ENCODE data around the gene BACH1.

The BACH1 gene

DNA sequence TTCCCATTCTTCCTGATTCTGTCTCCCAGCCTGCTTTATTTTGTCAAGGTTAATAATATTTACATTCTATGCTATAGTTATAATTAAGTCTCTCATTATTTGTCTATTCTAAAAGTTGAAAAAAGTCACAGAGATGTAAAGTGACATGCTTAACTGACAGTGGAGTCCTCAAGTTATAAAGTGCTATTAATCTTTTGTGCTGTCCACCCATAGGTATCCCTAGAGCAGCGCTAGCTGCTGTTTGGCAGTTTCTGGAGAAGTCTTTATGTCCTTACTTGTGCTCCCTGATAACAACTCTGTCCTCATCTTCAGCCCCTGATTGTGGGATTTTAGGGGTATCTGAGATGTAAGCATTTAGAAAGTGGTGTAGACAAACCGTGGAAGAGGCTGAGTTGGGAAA lies 13.1 kb downstream of the BACH1 start:
- Histone ChIP-seq H3K36me3 (ENCODE audit: control insufficient read depth in 2 of 2, insufficient read depth in 2 of 2, low read length in 2 of 2) (no peaks in the 10 kb centered on the region), H3K9me3 (ENCODE audit: control insufficient read depth in 2 of 2, low read length in 2 of 2) (no peaks in the 10 kb centered on the region), H3K4me1 (ENCODE audit: control insufficient read depth in 2 of 2, insufficient read depth in 2 of 2, low read length in 2 of 2) (no peaks in the 10 kb centered on the region), H3K4me3 (ENCODE audit: low read length in 2 of 2) (no peak overlapping the region), H3K27me3 (ENCODE audit: control insufficient read depth in 2 of 2, insufficient read depth in 2 of 2, low read length in 2 of 2) (no peaks in the 10 kb centered on the region), H3K9ac (ENCODE audit: low read depth in 1 of 2, low read length in 2 of 2) (no peak overlapping the region), H3K27ac (ENCODE audit: low read depth in 2 of 2, low read length in 2 of 2) (no peak overlapping the region)

DNA sequence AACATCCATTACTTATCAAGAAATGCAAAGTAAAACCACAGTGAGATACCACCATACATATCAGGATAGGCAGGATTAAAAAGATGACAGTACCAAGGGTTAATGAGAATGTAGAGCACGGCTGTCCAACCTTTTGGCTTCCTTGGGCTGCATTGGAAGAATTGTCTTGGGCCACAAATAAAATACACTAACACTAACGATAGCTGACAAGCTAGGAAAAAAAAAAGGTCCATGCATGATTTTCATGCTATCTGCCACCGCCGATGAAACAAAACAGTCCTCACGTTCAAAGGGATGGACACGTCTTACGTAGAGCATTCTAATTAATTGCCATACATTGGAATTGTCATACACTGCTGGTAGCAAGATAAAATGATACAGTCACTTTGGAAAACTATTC lies 14.3 kb downstream of the BACH1 start:
- H3K4me1 ChIP-seq (ENCODE audit: control insufficient read depth in 2 of 2, insufficient read depth in 2 of 2, low read length in 2 of 2), result no peaks in the 10 kb centered on the region

DNA sequence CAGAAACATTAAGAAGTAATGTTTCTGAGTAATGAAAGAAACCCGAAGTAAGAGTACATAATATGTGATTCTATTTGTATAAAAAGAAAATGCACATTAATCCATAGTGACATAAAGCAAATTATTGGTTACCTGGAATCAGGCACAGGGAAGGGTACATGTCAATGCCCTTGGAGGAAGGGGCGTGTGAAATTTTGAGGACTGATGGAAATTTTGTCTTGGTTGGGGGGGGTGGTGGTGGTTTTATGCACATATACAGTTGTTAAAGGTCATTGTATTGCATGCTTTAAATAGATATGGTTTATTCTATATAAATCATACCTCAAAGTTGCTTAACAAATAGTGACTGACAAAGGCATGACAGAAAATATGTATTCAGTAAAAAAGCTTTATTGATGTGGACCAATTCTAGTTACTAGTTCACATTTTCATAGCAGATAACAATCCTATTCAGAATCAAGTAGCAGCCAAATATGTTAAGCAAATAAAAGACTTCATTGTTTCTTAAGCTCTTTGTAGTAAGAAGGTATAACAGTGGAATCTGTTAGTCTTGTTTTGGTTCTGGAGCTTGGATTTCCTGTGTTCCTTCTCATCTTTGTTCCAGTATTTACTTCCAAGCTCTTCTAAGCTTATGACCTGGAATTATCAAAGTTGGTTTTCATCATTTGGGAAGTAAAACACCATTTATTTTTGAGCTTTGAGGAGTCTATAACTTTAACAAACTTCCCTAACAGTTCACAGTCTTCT lies 15.1 kb downstream of the BACH1 start:
- Histone ChIP-seq H3K27me3 (ENCODE audit: control insufficient read depth in 2 of 2, insufficient read depth in 2 of 2, low read length in 2 of 2) (no peaks in the 10 kb centered on the region), H3K9me3 (ENCODE audit: control insufficient read depth in 2 of 2, low read length in 2 of 2) (no peaks in the 10 kb centered on the region), H3K27ac (ENCODE audit: low read depth in 2 of 2, low read length in 2 of 2) (no peak overlapping the region), H3K9ac (ENCODE audit: low read depth in 1 of 2, low read length in 2 of 2) (no peak overlapping the region), H3K36me3 (ENCODE audit: control insufficient read depth in 2 of 2, insufficient read depth in 2 of 2, low read length in 2 of 2) (no peaks in the 10 kb centered on the region), H3K4me1 (ENCODE audit: control insufficient read depth in 2 of 2, insufficient read depth in 2 of 2, low read length in 2 of 2) (no peaks in the 10 kb centered on the region), H3K4me3 (ENCODE audit: low read length in 2 of 2) (no peak overlapping the region)

More for the DNA sequence above, 14.3 kb downstream of the BACH1 start:
- no peak overlapping the region for H3K9ac ChIP-seq (ENCODE audit: low read depth in 1 of 2, low read length in 2 of 2)
- no peaks in the 10 kb centered on the region for H3K36me3 ChIP-seq (ENCODE audit: control insufficient read depth in 2 of 2, insufficient read depth in 2 of 2, low read length in 2 of 2)
- H3K27me3 ChIP-seq (ENCODE audit: control insufficient read depth in 2 of 2, insufficient read depth in 2 of 2, low read length in 2 of 2), result no peaks in the 10 kb centered on the region
- no peak overlapping the region for H3K4me3 ChIP-seq (ENCODE audit: low read length in 2 of 2)
- no peak overlapping the region for H3K27ac ChIP-seq (ENCODE audit: low read depth in 2 of 2, low read length in 2 of 2)
- H3K9me3 ChIP-seq (ENCODE audit: control insufficient read depth in 2 of 2, low read length in 2 of 2), result no peaks in the 10 kb centered on the region

DNA sequence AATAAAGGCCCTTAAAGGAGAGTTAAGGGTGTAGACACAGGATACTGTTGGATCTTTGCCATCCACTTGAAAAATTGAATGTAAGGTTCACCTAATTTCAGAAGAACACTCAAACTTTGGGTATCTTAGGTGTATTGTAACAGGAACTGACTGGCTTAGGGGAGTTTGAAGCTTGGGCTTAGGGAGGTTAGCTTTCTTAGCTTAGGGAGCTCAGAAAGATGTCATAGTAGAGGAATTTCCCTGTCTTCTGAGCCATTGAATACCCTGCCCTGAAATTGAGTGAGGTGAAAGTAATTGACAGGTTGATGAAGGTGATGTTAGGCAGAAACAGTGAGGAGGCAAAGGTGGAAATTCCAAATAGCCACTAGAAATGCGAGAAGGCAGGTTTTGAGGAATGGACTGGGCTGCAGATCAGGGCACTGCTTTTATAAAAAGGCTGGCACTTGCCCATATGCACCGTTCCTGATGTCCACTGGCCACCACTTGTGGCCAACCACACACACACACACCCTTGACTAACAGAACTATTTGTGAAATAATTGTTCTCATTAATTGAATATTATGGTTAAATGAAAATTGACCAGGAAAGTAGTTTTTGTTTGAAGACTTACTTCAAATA lies 16.5 kb downstream of the BACH1 start:
- Histone ChIP-seq H3K4me1 (ENCODE audit: control insufficient read depth in 2 of 2, insufficient read depth in 2 of 2, low read length in 2 of 2) (no peaks in the 10 kb centered on the region), H3K4me3 (ENCODE audit: low read length in 2 of 2) (no peak overlapping the region), H3K9ac (ENCODE audit: low read depth in 1 of 2, low read length in 2 of 2) (no peak overlapping the region)

DNA sequence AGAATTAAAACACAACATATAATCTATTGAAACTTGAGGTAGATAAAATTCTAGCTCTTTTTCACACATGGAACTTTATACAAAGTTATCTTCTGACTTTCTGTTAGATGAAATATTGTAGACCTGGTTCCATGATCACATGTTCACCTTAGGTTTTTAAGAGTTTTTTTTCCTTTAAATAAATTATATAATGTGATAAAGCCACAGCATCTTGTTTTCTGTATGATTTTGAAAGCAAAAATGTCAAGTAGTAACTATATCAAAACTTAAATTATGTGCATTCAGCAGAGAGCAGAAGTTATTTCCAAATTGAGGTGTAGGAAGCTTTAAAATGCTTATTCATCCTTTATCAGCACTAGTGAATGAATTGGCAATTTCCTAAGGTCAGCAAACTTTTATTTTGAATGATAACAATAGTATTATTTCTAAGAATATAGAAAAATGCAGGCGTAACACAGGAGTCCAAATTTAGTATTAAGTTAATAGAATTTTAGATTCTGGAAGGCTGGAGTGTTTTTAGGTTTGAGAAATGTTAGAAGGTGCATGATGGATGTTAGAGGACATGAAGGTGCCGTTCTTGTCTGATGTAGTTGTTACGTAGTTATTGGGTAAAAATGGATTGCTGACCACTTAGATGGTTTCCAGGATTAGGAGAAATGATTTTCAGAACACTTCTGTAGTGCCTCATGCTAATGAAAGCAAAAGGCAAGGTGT lies 17.5 kb downstream of the BACH1 start:
- Histone ChIP-seq H3K4me3 (ENCODE audit: low read length in 2 of 2) (no peak overlapping the region), H3K27me3 (ENCODE audit: control insufficient read depth in 2 of 2, insufficient read depth in 2 of 2, low read length in 2 of 2) (no peaks in the 10 kb centered on the region), H3K4me1 (ENCODE audit: control insufficient read depth in 2 of 2, insufficient read depth in 2 of 2, low read length in 2 of 2) (no peaks in the 10 kb centered on the region), H3K36me3 (ENCODE audit: control insufficient read depth in 2 of 2, insufficient read depth in 2 of 2, low read length in 2 of 2) (peaks cover 2% of the 10 kb centered on the region in 2 donors), H3K9me3 (ENCODE audit: control insufficient read depth in 2 of 2, low read length in 2 of 2) (peaks cover 0 to 2% of the 10 kb centered on the region in 2 donors), H3K27ac (ENCODE audit: low read depth in 2 of 2, low read length in 2 of 2) (no peak overlapping the region), H3K9ac (ENCODE audit: low read depth in 1 of 2, low read length in 2 of 2) (no peak overlapping the region)

More for the DNA sequence above, 16.5 kb downstream of the BACH1 start:
- no peak overlapping the region for H3K27ac ChIP-seq (ENCODE audit: low read depth in 2 of 2, low read length in 2 of 2)
- H3K9me3 ChIP-seq (ENCODE audit: control insufficient read depth in 2 of 2, low read length in 2 of 2), result no peaks in the 10 kb centered on the region
- no peaks in the 10 kb centered on the region for H3K36me3 ChIP-seq (ENCODE audit: control insufficient read depth in 2 of 2, insufficient read depth in 2 of 2, low read length in 2 of 2)
- H3K27me3 ChIP-seq (ENCODE audit: control insufficient read depth in 2 of 2, insufficient read depth in 2 of 2, low read length in 2 of 2), result no peaks in the 10 kb centered on the region

DNA sequence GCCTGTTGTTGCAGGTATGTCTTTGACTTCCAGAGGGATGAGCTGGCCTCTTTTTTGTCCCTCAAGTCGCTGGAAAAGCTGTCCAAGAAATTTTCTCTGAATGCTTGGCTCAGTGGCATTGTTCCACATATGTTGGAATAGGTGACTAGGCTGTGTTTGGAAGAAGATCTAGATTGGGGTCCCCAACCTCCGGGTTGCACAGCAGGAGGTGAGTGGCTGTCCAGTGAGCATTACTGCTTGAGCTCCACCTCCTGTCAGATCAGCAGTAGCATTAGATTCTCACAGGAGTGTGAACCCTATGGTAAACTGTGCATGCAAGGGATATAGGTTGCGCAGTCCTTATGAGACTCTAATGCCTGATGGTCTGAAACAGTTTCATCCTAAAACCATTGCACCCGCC lies 18.1 kb downstream of the BACH1 start:
- H3K9me3 ChIP-seq (ENCODE audit: control insufficient read depth in 2 of 2, low read length in 2 of 2), result peaks cover 0 to 2% of the 10 kb centered on the region in 2 donors
- peaks cover 6 to 8% of the 10 kb centered on the region in 2 donors for H3K36me3 ChIP-seq (ENCODE audit: control insufficient read depth in 2 of 2, insufficient read depth in 2 of 2, low read length in 2 of 2)
- no peak overlapping the region for H3K27ac ChIP-seq (ENCODE audit: low read depth in 2 of 2, low read length in 2 of 2)
- no peak overlapping the region for H3K9ac ChIP-seq (ENCODE audit: low read depth in 1 of 2, low read length in 2 of 2)
- no peaks in the 10 kb centered on the region for H3K27me3 ChIP-seq (ENCODE audit: control insufficient read depth in 2 of 2, insufficient read depth in 2 of 2, low read length in 2 of 2)
- no peaks in the 10 kb centered on the region for H3K4me1 ChIP-seq (ENCODE audit: control insufficient read depth in 2 of 2, insufficient read depth in 2 of 2, low read length in 2 of 2)
- no peak overlapping the region for H3K4me3 ChIP-seq (ENCODE audit: low read length in 2 of 2)

DNA sequence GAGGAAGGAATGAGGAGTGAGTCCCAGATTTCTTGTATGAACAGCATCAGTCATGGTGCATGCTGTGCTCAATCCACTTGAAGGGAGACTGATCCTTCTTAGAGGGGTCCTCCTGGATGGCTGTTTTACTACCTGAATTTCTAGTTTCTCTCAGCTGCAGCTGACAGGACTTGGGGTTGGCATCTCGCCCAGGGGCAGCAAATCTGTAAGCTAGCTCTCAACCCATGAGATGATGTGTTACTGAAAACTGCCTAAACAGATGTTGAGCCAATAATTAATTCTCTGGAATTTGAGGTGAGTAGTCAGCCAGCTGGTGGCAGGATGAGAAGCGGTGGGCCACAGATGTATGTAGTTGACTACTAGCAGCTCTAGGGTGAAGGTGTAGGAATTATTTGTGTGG lies 19.6 kb downstream of the BACH1 start:
- Histone ChIP-seq H3K4me1 (ENCODE audit: control insufficient read depth in 2 of 2, insufficient read depth in 2 of 2, low read length in 2 of 2) (peaks cover 0 to 3% of the 10 kb centered on the region in 2 donors), H3K9me3 (ENCODE audit: control insufficient read depth in 2 of 2, low read length in 2 of 2) (peaks cover 0 to 2% of the 10 kb centered on the region in 2 donors), H3K4me3 (ENCODE audit: low read length in 2 of 2) (no peak overlapping the region), H3K27me3 (ENCODE audit: control insufficient read depth in 2 of 2, insufficient read depth in 2 of 2, low read length in 2 of 2) (no peaks in the 10 kb centered on the region), H3K27ac (ENCODE audit: low read depth in 2 of 2, low read length in 2 of 2) (no peak overlapping the region), H3K36me3 (ENCODE audit: control insufficient read depth in 2 of 2, insufficient read depth in 2 of 2, low read length in 2 of 2) (peaks cover 9 to 15% of the 10 kb centered on the region in 2 donors), H3K9ac (ENCODE audit: low read depth in 1 of 2, low read length in 2 of 2) (no peak overlapping the region)

DNA sequence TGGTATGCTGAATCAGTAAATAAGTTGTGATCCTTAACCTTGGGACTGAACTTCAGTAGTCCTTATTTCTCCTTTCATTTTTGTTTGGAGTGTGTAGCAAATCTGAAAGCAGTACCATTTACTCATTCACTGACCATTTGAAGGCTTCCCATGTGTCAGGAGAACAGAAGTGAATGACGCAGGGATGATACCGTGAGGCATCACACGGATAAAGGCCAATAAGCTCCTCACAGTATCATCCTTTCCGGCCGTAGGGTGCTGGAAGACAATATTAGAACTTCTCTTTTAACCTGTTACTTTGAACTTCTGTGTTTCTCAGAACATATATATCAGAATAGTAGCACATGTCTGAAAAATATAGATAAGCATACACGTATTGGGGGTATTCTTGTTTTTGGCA lies 21.3 kb downstream of the BACH1 start:
- H3K4me1 ChIP-seq (ENCODE audit: control insufficient read depth in 2 of 2, insufficient read depth in 2 of 2, low read length in 2 of 2), result peaks cover 0 to 4% of the 10 kb centered on the region in 2 donors

DNA sequence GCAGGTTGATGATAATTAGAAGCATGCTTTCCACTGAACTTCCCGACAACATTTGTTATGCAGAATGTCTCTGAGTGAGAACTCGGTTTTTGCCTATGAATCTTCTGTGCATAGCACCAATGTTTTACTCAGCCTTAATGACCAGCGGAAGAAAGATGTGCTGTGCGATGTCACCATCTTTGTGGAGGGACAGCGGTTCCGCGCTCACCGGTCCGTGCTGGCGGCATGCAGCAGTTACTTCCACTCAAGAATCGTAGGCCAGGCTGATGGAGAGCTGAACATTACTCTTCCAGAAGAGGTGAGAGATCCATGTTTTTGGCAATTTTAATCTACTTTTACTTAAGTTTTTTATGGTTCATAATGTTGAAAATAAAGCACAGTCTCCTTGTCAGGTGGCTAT lies 22.5 kb downstream of the BACH1 start:
- no peaks in the 10 kb centered on the region for H3K27me3 ChIP-seq (ENCODE audit: control insufficient read depth in 2 of 2, insufficient read depth in 2 of 2, low read length in 2 of 2)
- H3K27ac ChIP-seq (ENCODE audit: low read depth in 2 of 2, low read length in 2 of 2), result no peak overlapping the region
- H3K4me3 ChIP-seq (ENCODE audit: low read length in 2 of 2), result no peak overlapping the region
- H3K36me3 ChIP-seq (ENCODE audit: control insufficient read depth in 2 of 2, insufficient read depth in 2 of 2, low read length in 2 of 2), result peaks cover 9 to 17% of the 10 kb centered on the region in 2 donors
- no peak overlapping the region for H3K9ac ChIP-seq (ENCODE audit: low read depth in 1 of 2, low read length in 2 of 2)
- peaks cover 0 to 2% of the 10 kb centered on the region in 2 donors for H3K9me3 ChIP-seq (ENCODE audit: control insufficient read depth in 2 of 2, low read length in 2 of 2)
- peaks cover 0 to 4% of the 10 kb centered on the region in 2 donors for H3K4me1 ChIP-seq (ENCODE audit: control insufficient read depth in 2 of 2, insufficient read depth in 2 of 2, low read length in 2 of 2)

More for the DNA sequence above, 21.3 kb downstream of the BACH1 start:
- Histone ChIP-seq H3K9ac (ENCODE audit: low read depth in 1 of 2, low read length in 2 of 2) (no peak overlapping the region), H3K27me3 (ENCODE audit: control insufficient read depth in 2 of 2, insufficient read depth in 2 of 2, low read length in 2 of 2) (no peaks in the 10 kb centered on the region), H3K27ac (ENCODE audit: low read depth in 2 of 2, low read length in 2 of 2) (no peak overlapping the region), H3K36me3 (ENCODE audit: control insufficient read depth in 2 of 2, insufficient read depth in 2 of 2, low read length in 2 of 2) (peaks cover 9 to 15% of the 10 kb centered on the region in 2 donors), H3K4me3 (ENCODE audit: low read length in 2 of 2) (no peak overlapping the region), H3K9me3 (ENCODE audit: control insufficient read depth in 2 of 2, low read length in 2 of 2) (peaks cover 0 to 2% of the 10 kb centered on the region in 2 donors)
